G401 (cell line): ENCODE data around the gene ASB18. TPM values are rescaled to one million over a fixed set of nuclear protein-coding genes. Genes with fewer than 3 reads are reported as not detected.

Experiments used
- DNase-seq: peaks from one replicate; pipeline ENCODE4 v3.0.0-alpha.2; 2015; ENCODE audit warnings: low spot score
- in situ Hi-C: cut with HindIII; loops from 2 replicates; pipeline ENCODE4 v1.10.0; 2016; ENCODE audit warnings: low sequenced_read_pairs, mixed read lengths
- total RNA-seq: library from RNA; depleted of rRNA; stranded (reverse); fragments of >200 nt; shearing (Covaris generic); gene quantifications from 2 replicates; pipeline ENCODE4 v1.2.3, GENCODE V29; 2014

Gene ASB18
- total RNA-seq, 1 experiment from 2014 or later = not detected

GRCh38 chr2:236179236-236180075 is 84.8 kb downstream of the ASB18 start:
- peak; percentile 47 for DNase-seq
- in situ Hi-C loops = no loop called here

- DNase-seq = peak; percentile 41
These were observed 85.3 kb downstream of the ASB18 start for GRCh38 chr2:236178890-236179235.

GRCh38 chr2:236177967-236178889 is 86.0 kb downstream of the ASB18 start:
- peak; percentile 59 for DNase-seq
- in situ Hi-C loops = no loop called here

More at GRCh38 chr2:236178890-236179235, 85.3 kb downstream of the ASB18 start:
- in situ Hi-C loops = no loop called here

GRCh38 chr2:236177604-236177966 is 86.6 kb downstream of the ASB18 start:
- peak; percentile 32 for DNase-seq
- in situ Hi-C loops = no loop called here

- no peak for DNase-seq
- in situ Hi-C loops = no loop called here
These were observed 87.3 kb downstream of the ASB18 start for GRCh38 chr2:236176951-236177350.

GRCh38 chr2:236176417-236176816 is 87.8 kb downstream of the ASB18 start:
- peak; percentile 32 for DNase-seq
- in situ Hi-C loops = no loop called here

- DNase-seq = no peak
- in situ Hi-C loops = no loop called here
These were observed 88.6 kb downstream of the ASB18 start for GRCh38 chr2:236175548-236176150.

GRCh38 chr2:236173729-236174607 is 90.2 kb downstream of the ASB18 start:
- in situ Hi-C loops = no loop called here
- no peak for DNase-seq

- DNase-seq = no peak
- in situ Hi-C loops = no loop called here
These were observed 91.0 kb downstream of the ASB18 start for GRCh38 chr2:236173036-236173728.

- in situ Hi-C loops = no loop called here
- no peak for DNase-seq
These were observed 91.8 kb downstream of the ASB18 start for GRCh38 chr2:236172255-236173035.

- peak; percentile 46 for DNase-seq
- in situ Hi-C loops = no loop called here
These were observed 92.4 kb downstream of the ASB18 start for GRCh38 chr2:236171680-236172254.

- DNase-seq = no peak
- in situ Hi-C loops = no loop called here
These were observed 93.0 kb downstream of the ASB18 start for GRCh38 chr2:236171181-236171679.

GRCh38 chr2:236170590-236171165 is 93.5 kb downstream of the ASB18 start:
- in situ Hi-C loops = no loop called here
- no peak for DNase-seq

GRCh38 chr2:236169741-236170589 is 94.2 kb downstream of the ASB18 start:
- in situ Hi-C loops = no loop called here
- no peak for DNase-seq

GRCh38 chr2:236169151-236169721 is 95.0 kb downstream of the ASB18 start:
- in situ Hi-C loops = no loop called here
- DNase-seq = no peak
